ACHN (cell line): Measurements from ENCODE around the gene FAM110D.

ENCODE experiments used
- DNase-seq: peaks from one replicate; pipeline ENCODE4 v3.0.0-alpha.2; 2015
- in situ Hi-C: cut with HindIII; loops from 2 replicates; pipeline ENCODE4 v1.10.0; 2017; ENCODE audit warnings: low sequenced_read_pairs, low pct_ligation_motif_present, low pct_unique_long_range_greater_than_20kb

FAM110D gene

GRCh38 chr1:26213335-26213905 lies 54.5 kb downstream of the FAM110D start:
- no peak for DNase-seq
- in situ Hi-C loops = no loop called here
